ENCODE measurements around the gene PUM2.

GRCh38 chr2:20250436-20250835 lies 100.2 kb downstream of the PUM2 start:
- TF ChIP-seq, protein P1, sequence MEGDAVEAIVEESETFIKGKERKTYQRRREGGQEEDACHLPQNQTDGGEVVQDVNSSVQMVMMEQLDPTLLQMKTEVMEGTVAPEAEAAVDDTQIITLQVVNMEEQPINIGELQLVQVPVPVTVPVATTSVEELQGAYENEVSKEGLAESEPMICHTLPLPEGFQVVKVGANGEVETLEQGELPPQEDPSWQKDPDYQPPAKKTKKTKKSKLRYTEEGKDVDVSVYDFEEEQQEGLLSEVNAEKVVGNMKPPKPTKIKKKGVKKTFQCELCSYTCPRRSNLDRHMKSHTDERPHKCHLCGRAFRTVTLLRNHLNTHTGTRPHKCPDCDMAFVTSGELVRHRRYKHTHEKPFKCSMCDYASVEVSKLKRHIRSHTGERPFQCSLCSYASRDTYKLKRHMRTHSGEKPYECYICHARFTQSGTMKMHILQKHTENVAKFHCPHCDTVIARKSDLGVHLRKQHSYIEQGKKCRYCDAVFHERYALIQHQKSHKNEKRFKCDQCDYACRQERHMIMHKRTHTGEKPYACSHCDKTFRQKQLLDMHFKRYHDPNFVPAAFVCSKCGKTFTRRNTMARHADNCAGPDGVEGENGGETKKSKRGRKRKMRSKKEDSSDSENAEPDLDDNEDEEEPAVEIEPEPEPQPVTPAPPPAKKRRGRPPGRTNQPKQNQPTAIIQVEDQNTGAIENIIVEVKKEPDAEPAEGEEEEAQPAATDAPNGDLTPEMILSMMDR (IDR thresholded peaks at IDR 0.05; ENCODE audit: control extremely low read depth in 1 of 3, insufficient read depth in 1 of 3, low read depth in 1 of 3, low read length in 3 of 3), result no peak
- no peak for TF ChIP-seq POLR2A (IDR thresholded peaks at IDR 0.05; ENCODE audit: control extremely low read depth in 1 of 2, low read depth in 2 of 2, low read length in 2 of 2)
- TF ChIP-seq KDM5A (IDR thresholded peaks at IDR 0.05; ENCODE audit: low read length), result no peak
- no peak for TF ChIP-seq TEAD4 (IDR thresholded peaks at IDR 0.05; ENCODE audit: low read depth, low read length)
- no peak for TF ChIP-seq TAF1 (IDR thresholded peaks at IDR 0.05; ENCODE audit: low read depth, low read length)
- TF ChIP-seq HDAC2 (IDR thresholded peaks at IDR 0.05; ENCODE audit: borderline replicate concordance in 1 of 2, low read depth in 2 of 2, low read length in 2 of 2), result no peak
- no peak for TF ChIP-seq YY1 (IDR thresholded peaks at IDR 0.05; ENCODE audit: low read depth, low read length)
- no peak for TF ChIP-seq PHF8 (conservative IDR thresholded peaks at IDR 0.05; ENCODE audit: low read depth, low read length)
- no peak for TF ChIP-seq RAD21 (IDR thresholded peaks at IDR 0.05 in 1 of 2, conservative IDR thresholded peaks at IDR 0.05 in 1 of 2; ENCODE audit: low read depth in 2 of 2, low read length in 2 of 2)
- TF ChIP-seq MAX (IDR thresholded peaks at IDR 0.05), result no peak

Measured in H1 (cell line).